COR-L47 (cell line): Measurements from ENCODE around the gene NANS.
A peak's percentile ranks its signal among the peaks of the same experiment; 100 is the strongest.
"Not testable (repeated sequence)": the region's sequence is repeated elsewhere in the genome, so short reads cannot be mapped to it uniquely, and the experiment has no call there.

Experiments used
- DNase-seq: peaks from one replicate; lab custom pipeline; 2025; lab: John Stamatoyannopoulos, UW

Gene NANS

GRCh38 chr9:98101868-98102273 lies 45.3 kb downstream of the NANS start:
- no peak for DNase-seq

DNA sequence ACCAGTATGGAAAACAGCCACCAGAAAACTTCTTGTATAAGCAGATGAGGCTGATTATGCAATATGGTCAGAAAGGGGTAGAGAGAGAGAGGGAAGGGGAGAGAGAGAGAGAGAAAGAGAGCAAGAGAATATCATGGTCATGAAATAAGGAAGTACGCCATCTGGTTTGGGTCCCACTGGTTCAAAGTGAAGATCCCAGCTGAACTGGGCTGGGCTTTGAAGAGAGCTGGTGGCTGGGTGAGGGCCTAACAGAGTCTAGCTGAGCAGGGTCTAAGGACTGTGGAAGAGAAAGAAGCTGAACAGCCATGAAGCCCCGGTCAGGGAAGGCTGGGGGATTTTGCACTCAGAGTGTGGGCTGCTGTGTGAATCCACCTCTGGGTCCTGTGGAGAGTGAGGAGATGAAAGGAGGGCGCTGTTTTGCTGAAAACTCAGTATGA lies 47.9 kb downstream of the NANS start:
- no peak for DNase-seq

DNA sequence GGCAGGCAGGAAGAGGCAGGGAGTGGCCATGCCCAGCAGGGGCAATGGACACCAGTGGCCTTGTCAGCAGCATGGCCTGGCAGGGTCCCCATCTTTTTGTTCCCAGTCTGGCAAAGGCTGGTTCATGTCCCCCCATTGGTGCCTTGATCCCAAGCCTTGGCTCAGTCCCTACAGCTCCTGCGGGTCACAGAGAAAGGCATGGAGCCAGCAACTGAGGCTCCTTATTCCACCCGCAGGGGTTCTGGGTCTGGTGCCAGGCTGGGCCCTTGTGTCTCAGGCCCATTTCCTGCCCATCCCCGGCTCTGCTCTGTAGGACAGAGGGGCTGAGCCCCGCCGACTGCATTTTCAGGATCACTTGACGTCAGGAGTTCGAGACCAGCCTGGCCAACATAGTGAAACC lies 48.5 kb downstream of the NANS start:
- no peak for DNase-seq

DNA sequence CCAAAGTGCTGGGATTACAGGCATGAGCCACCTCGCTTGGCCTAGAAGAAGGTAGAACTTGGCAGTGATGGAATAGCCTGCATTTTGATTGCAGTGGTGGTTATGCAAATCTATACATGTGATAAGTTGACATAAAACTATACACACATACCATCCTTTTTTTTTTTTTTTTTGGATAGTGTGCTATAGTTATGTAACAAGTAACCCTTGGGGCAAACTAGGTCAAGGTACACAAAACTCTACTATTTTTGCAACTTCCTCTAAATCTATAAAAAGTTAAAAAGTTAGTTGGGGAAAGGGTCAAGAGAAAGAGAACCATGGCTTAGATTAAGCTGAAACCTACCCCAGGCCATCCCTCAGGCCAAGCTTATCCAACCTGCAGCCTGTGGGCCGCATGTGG lies 51.4 kb downstream of the NANS start:
- DNase-seq, result no peak

- no peak for DNase-seq
Measured at GRCh38 chr9:98108531-98109031, 52.0 kb downstream of the NANS start.

DNA sequence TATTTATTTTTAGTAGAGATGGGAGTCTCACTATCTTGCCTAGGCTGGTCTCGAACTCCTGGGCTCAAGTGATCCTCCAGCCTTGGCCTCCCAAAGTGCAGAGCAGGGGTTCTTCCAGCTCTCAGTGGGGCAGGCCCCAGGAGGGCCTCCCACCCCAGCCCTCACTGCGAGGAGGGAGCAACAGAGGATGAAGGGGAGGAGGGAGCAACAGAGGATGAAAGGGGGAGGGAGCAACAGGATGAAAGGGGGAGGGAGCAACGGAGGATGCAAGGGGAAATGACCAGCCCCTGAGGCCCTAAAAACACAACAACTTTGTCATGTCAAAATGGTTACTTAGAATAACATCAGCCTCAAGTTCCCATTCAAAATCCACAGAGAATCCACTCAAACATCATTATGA lies 52.5 kb downstream of the NANS start:
- DNase-seq, result no peak

DNA sequence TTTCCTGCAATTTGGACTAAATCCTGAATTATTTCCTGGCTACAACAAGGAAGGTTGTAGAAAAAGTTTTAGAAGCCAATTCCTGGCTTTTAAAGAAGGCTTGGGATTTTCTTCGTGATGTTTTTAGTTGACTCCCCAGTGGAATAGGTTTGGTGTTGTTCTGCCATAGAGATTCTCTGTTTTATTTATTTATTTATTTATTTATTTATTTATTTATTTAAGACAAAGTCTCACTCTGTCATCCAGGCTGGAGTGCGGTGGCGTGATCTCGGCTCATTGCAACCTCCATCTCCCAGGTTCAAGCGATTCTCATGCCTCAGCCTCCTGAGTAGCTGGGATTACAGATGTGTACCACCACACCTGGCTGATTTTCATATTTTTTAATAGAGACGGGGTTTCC lies 60.6 kb downstream of the NANS start:
- DNase-seq, result not testable (repeated sequence)

DNA sequence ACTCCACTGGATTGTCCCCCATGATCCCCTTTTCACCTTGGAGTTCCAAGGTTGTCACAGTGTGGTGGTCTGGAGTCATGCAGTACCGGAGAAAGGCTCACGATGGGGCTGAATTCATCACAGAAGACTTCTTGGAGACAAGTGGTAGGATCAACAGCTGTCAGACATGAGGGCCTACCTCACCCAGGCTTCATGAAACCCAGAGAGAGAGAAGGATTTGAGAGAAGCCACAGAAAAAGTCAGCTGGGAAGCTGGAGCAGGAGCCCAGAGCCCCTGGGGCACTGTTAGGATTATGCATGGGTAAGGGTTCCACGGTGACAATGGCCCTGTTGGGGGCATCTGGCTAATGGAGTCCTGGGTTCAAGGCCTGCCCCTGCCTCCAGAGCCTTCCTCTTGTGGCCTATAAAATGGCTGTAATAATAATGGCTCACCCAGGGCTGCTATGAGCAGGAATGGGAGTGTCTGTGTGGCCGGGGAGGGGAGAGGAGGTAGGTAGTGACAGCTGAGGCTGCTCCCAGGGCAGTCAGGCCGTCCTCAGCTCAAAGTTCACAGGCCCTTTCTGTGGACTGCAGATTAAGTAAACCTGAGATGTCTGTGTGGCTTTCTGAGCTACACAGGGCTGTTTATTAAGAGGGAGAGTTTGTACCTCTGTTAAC lies 61.6 kb downstream of the NANS start:
- DNase-seq, result no peak

GRCh38 chr9:98118640-98119601 lies 62.4 kb downstream of the NANS start, which contains the start of gene TRIM14:
Gene TRIM14, minus strand, starts transcription at chr9:98119222. Its CDS starts 34 bp downstream, at chr9:98119188.
- peak; percentile 49 for DNase-seq

DNA sequence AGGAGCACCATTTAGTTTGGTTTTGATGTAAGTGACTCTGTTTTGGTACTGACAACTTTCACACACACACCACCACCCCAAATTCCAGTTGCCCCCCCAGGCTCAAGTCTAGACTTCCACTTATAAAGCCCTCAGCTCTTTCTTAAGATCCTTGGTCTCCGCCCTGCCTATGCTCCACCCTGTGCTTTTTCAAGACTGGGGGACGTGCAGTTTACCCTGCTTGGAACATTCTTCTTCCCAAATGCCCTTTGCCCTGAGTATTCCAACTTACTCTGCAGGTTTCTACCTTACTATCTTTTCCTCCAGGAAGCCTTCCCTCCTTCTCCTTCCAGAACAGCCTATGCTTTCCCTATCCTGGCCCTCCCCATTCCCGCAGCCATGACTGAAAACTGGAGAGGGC lies 63.9 kb downstream of the NANS start:
- DNase-seq, result no peak

DNA sequence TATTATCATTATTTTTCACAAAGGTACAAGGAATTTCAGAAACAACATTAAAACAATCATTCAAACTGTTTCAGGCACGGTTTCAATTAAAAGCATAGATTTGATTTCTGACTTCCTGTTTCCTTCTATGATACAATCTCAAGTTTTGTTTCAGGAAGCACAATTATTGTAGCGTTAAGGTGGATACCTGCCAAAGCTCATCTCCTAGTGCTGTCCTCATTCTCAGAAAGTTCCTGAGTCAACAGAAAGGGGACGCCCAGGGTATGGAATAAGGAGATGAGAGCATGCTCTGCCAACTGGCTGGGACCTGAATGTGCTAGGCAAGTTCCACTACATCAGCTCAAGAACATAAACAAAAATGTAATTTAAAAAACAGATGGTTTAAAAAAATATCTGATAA lies 64.5 kb downstream of the NANS start:
- DNase-seq, result peak; percentile 55

DNA sequence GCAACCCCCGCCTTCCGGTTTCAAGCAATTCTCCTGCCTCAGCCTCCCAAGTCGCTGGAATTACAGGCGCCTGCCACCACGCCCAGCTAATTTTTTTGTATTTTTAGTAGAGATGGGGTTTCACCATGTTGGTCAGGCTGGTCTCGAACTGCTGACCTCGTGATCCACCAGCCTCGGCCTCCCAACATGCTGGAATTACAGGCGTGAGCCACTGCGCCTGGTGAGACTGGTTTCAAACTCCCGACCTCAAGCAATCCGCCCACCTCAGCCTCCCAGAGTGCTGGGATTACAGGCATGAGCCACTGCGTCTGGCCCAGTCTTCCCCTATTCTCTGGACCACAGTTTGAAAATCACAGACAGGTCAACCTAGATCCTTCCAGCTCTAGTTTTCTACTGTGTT lies 67.6 kb downstream of the NANS start:
- DNase-seq, result not testable (repeated sequence)

DNA sequence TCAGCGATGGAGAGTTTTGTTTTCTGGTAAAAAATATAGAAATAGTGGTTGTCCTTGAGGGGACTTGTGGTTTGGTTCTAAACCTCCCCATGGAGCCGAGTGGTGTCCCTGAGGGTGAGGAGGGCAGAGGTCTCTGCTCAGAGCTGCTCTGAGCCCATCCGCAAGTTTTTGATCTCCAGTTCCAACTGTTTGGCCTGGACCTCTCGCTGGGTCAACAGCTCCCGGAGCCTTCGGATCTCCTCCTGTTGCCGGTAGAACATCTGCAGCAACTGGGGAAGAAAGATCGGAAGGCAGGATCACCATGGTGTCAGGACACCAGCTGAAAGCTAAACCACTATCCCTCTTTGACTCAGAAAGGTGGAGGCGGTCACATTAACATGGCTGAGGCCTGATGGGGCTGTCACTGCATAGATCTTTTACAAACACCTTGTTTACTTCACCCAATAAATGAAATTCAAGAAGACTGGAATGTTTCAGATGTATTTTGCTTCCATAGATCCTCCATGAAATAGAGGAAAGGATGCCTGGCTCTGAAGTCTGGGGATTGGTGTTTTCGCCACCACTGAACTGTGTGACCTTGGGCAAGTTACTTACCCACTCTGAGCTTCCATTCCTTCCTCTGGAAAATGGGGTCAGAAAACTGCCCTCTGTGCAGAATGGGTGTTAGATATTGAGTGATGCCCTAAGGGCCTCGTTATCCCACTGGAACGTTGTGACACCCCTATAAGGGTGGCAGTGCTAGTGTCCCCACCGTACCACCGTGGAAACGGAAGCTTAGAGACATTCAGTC lies 68.3 kb downstream of the NANS start:
- DNase-seq, result no peak

GRCh38 chr9:98127226-98127625 lies 70.7 kb downstream of the NANS start:
- DNase-seq, result no peak

DNA sequence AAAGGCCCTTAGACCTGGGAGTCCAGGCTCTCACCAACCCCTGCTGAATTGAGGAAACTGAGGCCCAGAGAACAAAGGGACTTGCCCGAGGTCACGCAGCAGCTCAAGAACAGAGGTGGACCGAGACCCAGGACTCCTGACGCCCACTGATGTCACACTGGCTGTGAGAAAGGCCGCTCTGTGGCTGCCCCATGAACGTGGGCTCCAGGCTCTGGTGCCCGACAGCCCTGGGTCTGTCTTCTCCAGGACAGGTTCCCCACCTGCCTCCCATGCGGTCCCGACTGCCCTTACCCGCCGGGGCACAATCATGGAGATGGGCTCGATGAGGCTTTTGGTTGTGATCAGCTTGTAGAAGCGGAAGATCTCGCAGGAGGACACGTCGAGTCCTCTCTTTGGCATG lies 71.8 kb downstream of the NANS start:
- DNase-seq, result no peak

DNA sequence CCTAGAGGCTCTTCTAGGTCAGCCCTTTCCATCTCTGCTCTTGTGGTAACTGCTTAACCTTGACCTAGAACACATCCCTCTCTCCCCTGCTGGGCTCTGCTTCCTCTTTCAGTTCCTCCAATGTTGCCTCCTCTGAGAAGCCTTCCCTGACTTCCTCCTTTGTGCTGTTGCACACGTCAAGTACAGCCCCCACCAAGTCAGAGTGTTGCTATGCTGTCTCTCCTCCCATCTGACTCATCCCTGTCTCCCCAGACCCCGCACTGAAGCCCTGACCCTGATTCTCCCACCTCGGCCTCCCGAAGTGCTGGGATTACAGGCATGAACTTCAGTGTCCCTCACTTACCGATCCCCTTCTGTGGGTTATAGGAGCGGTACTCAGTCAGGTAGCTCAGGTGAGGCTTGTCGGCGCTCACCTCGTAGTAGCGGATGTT lies 72.9 kb downstream of the NANS start:
- no peak for DNase-seq

GRCh38 chr9:98130060-98130459 lies 73.5 kb downstream of the NANS start:
- DNase-seq, result not testable (repeated sequence)

GRCh38 chr9:98130576-98131228 lies 74.2 kb downstream of the NANS start:
- no peak for DNase-seq

- no peak for DNase-seq
Measured at GRCh38 chr9:98132158-98132557, 75.6 kb downstream of the NANS start.
